CD8-positive, alpha-beta memory T cell (primary cell): Measurements from ENCODE around the gene NHSL1. TPM values are rescaled to one million over a fixed set of nuclear protein-coding genes. Genes with fewer than 3 reads are reported as not detected.

ENCODE experiments used
- CTCF ChIA-PET: fragments of 350-600 bp; sonication (Branson Sonifier 250); formaldehyde crosslinking; loops from one replicate; lab custom pipeline; 2021; ENCODE audit warnings: antibody characterized with exemption; lab: Charles Lee
- POLR2A ChIA-PET: fragments of 350-600 bp; sonication (Branson Sonifier 250); formaldehyde crosslinking; loops from one replicate; lab custom pipeline; 2021; ENCODE audit warnings: antibody characterized with exemption; lab: Charles Lee
- DNase-seq, 5 donors: peaks; one replicate each; pipeline versions ENCODE4 v3.0.0 to v3.0.0-alpha.2; 2020 to 2022; ENCODE audit warnings: mixed read lengths in 1 of 5
- H3K27ac ChIP-seq: one replicate; pipeline ENCODE4 v1.7.0; 2013; ENCODE audit warnings: low read depth, mild to moderate bottlenecking, low read length, moderate library complexity
- H3K27me3 ChIP-seq: 2 replicates; pipeline ENCODE4 v1.7.0; 2013; ENCODE audit warnings: low read length, mild to moderate bottlenecking; ENCODE audit not compliant: insufficient read depth, poor library complexity, severe bottlenecking
- H3K36me3 ChIP-seq: 2 replicates; pipeline ENCODE4 v1.7.0; 2013; ENCODE audit warnings: mild to moderate bottlenecking, low read length, moderate library complexity; ENCODE audit not compliant: insufficient read depth
- H3K4me1 ChIP-seq: 2 replicates; pipeline ENCODE4 v1.7.0; 2013; ENCODE audit warnings: mild to moderate bottlenecking, low read length, moderate library complexity; ENCODE audit not compliant: insufficient read depth
- H3K4me3 ChIP-seq: 2 replicates; pipeline ENCODE4 v1.7.0; 2013; ENCODE audit warnings: mild to moderate bottlenecking, low read length
- H3K9me3 ChIP-seq: 2 replicates; pipeline ENCODE4 v1.7.0; 2013; ENCODE audit warnings: mild to moderate bottlenecking, low read length
- H3K27ac Mint-ChIP-seq, 8 donors: one replicate each; pipeline ENCODE4 v1.8.0; 2020 to 2021; ENCODE audit warnings: mixed read lengths in 8 of 8, mild to moderate bottlenecking in 6 of 8, inconsistent platforms in 3 of 8, moderate library complexity in 3 of 8
- H3K27me3 Mint-ChIP-seq, 2 donors: one replicate each; pipeline ENCODE4 v1.8.0; 2020 to 2021; ENCODE audit warnings: mixed read lengths in 2 of 2, mild to moderate bottlenecking in 1 of 2, moderate library complexity in 1 of 2
- H3K36me3 Mint-ChIP-seq, 3 donors: one replicate each; pipeline ENCODE4 v1.8.0; 2020 to 2021; ENCODE audit warnings: mixed read lengths in 3 of 3, inconsistent platforms in 1 of 3, mild to moderate bottlenecking in 1 of 3
- H3K4me1 Mint-ChIP-seq, 3 donors: one replicate each; pipeline ENCODE4 v1.8.0; 2020 to 2021; ENCODE audit warnings: mixed read lengths in 3 of 3, inconsistent platforms in 1 of 3, mild to moderate bottlenecking in 1 of 3
- H3K4me3 Mint-ChIP-seq, 7 donors: one replicate each; pipeline ENCODE4 v1.8.0; 2020 to 2021; ENCODE audit warnings: mixed read lengths in 7 of 7, mild to moderate bottlenecking in 6 of 7, moderate library complexity in 4 of 7, inconsistent platforms in 2 of 7
- H3K9me3 Mint-ChIP-seq, 5 donors: one replicate each; pipeline ENCODE4 v1.8.0; 2020 to 2022; ENCODE audit warnings: mixed read lengths in 5 of 5, mild to moderate bottlenecking in 3 of 5, moderate library complexity in 2 of 5, inconsistent platforms in 1 of 5
- polyA plus RNA-seq: library from polyadenylated mRNA; unstranded; fragments of 300-500 nt; fragmentation: Illumina TruSeq; gene quantifications from one replicate; pipeline ENCODE4 v1.2.3, GENCODE V29; 2021
- total RNA-seq, 2 experiments: library from RNA; stranded (reverse); gene quantifications; one replicate each; pipeline ENCODE4 v1.2.3, GENCODE V29; 2021

NHSL1 gene
- total and polyA plus RNA-seq, 3 experiments from 2014 or later, result 0.71 to 0.72 TPM; not detected in 1

GRCh38 chr6:138465007-138465645 lies 34.2 kb downstream of the NHSL1 start:
- Histone ChIP-seq H3K36me3 (no peaks in the 10 kb centered on the region), H3K4me3 (no peak overlapping the region), H3K9me3 (no peaks in the 10 kb centered on the region), H3K27me3 (no peaks in the 10 kb centered on the region), H3K4me1 (no peaks in the 10 kb centered on the region), H3K27ac (no peak overlapping the region)
- peaks cover 0 to 14% of the 10 kb centered on the region in 2 donors for H3K27me3 Mint-ChIP-seq
- no peak overlapping the region for H3K4me3 Mint-ChIP-seq
- no peaks in the 10 kb centered on the region for H3K4me1 Mint-ChIP-seq
- no peak overlapping the region for H3K27ac Mint-ChIP-seq
- no peaks in the 10 kb centered on the region for H3K9me3 Mint-ChIP-seq
- POLR2A ChIA-PET, result no interaction called here
- CTCF ChIA-PET, result no interaction called here
- no peak for DNase-seq
- peaks cover 0 to 6% (median 0%) of the 10 kb centered on the region in 3 donors for H3K36me3 Mint-ChIP-seq

- POLR2A ChIA-PET, result no interaction called here
- H3K4me3 Mint-ChIP-seq, result no peak overlapping the region
- H3K27me3 Mint-ChIP-seq, result peaks cover 0 to 6% of the 10 kb centered on the region in 2 donors
- Histone ChIP-seq H3K9me3 (no peaks in the 10 kb centered on the region), H3K27ac (no peak overlapping the region), H3K4me1 (no peaks in the 10 kb centered on the region), H3K36me3 (no peaks in the 10 kb centered on the region), H3K27me3 (no peaks in the 10 kb centered on the region), H3K4me3 (no peak overlapping the region)
- CTCF ChIA-PET, result no interaction called here
- peaks cover 0 to 6% (median 0%) of the 10 kb centered on the region in 3 donors for H3K36me3 Mint-ChIP-seq
- no peaks in the 10 kb centered on the region for H3K9me3 Mint-ChIP-seq
- no peaks in the 10 kb centered on the region for H3K4me1 Mint-ChIP-seq
- no peak overlapping the region for H3K27ac Mint-ChIP-seq
- DNase-seq, result no peak
Measured at GRCh38 chr6:138464085-138464484, 35.2 kb downstream of the NHSL1 start.

GRCh38 chr6:138461647-138462046 lies 37.6 kb downstream of the NHSL1 start:
- Histone ChIP-seq H3K27me3 (no peaks in the 10 kb centered on the region), H3K27ac (no peak overlapping the region), H3K36me3 (no peaks in the 10 kb centered on the region), H3K4me3 (no peak overlapping the region), H3K9me3 (no peaks in the 10 kb centered on the region), H3K4me1 (peaks cover 9% of the 10 kb centered on the region)
- no peaks in the 10 kb centered on the region for H3K27me3 Mint-ChIP-seq
- peaks cover 0 to 9% (median 1%) of the 10 kb centered on the region in 3 donors for H3K4me1 Mint-ChIP-seq
- ChIA-PET CTCF (no interaction called here), POLR2A (no interaction called here)
- H3K36me3 Mint-ChIP-seq, result peaks cover 0 to 6% (median 0%) of the 10 kb centered on the region in 3 donors
- no peak overlapping the region for H3K27ac Mint-ChIP-seq
- no peak overlapping the region for H3K4me3 Mint-ChIP-seq
- DNase-seq, result no peak
- H3K9me3 Mint-ChIP-seq, result no peaks in the 10 kb centered on the region

- Mint-ChIP-seq H3K4me1 (peaks cover 20 to 30% (median 23%) of the 10 kb centered on the region in 3 donors), H3K27ac (peak overlapping the region; percentile 32 to 91 (median 82)), H3K36me3 (no peaks in the 10 kb centered on the region), H3K4me3 (peak overlapping the region; percentile 39 to 86 (median 63)), H3K27me3 (no peaks in the 10 kb centered on the region), H3K9me3 (no peaks in the 10 kb centered on the region)
- H3K9me3 ChIP-seq, result no peaks in the 10 kb centered on the region
- H3K27me3 ChIP-seq, result no peaks in the 10 kb centered on the region
- ChIA-PET CTCF (interaction anchor here (2.1 kb wide), 1 partner anchor 26 kb away, joined by 10 read pairs; no protein-coding TSS in a partner anchor), POLR2A (no interaction called here)
- peaks cover 21% of the 10 kb centered on the region for H3K4me1 ChIP-seq
- H3K27ac ChIP-seq, result no peak overlapping the region
- no peaks in the 10 kb centered on the region for H3K36me3 ChIP-seq
- H3K4me3 ChIP-seq, result no peak overlapping the region
- DNase-seq, result no peak
Measured at GRCh38 chr6:138456401-138456790, 42.9 kb downstream of the NHSL1 start.

- Histone ChIP-seq H3K4me1 (peaks cover 21% of the 10 kb centered on the region), H3K4me3 (peak overlapping the region; percentile 30), H3K9me3 (no peaks in the 10 kb centered on the region), H3K27me3 (no peaks in the 10 kb centered on the region), H3K27ac (no peak overlapping the region), H3K36me3 (no peaks in the 10 kb centered on the region)
- no peaks in the 10 kb centered on the region for H3K27me3 Mint-ChIP-seq
- ChIA-PET CTCF (interaction anchor here (0.8 to 2.1 kb wide), 4 partner anchors 26 to 347 kb away, joined by 3 to 10 read pairs (median 4); partner anchors contain the start of gene HEBP2), POLR2A (interaction anchor here (0.8 kb wide), 1 partner anchor 9 kb away, joined by 4 read pairs; no protein-coding TSS in a partner anchor)
- H3K36me3 Mint-ChIP-seq, result no peaks in the 10 kb centered on the region
- H3K4me3 Mint-ChIP-seq, result peak overlapping the region; percentile 39 to 86 (median 63)
- peak overlapping the region; percentile 46 to 91 (median 82) for H3K27ac Mint-ChIP-seq
- H3K4me1 Mint-ChIP-seq, result peaks cover 20 to 30% (median 23%) of the 10 kb centered on the region in 3 donors
- DNase-seq, result peak in 3 of 5 donors; percentile 42 to 70 (median 55)
- H3K9me3 Mint-ChIP-seq, result no peaks in the 10 kb centered on the region
Measured at GRCh38 chr6:138455746-138456400, 43.4 kb downstream of the NHSL1 start.

- Histone ChIP-seq H3K27me3 (no peaks in the 10 kb centered on the region), H3K36me3 (no peaks in the 10 kb centered on the region), H3K4me3 (no peak overlapping the region), H3K9me3 (no peaks in the 10 kb centered on the region), H3K4me1 (peaks cover 21% of the 10 kb centered on the region), H3K27ac (no peak overlapping the region)
- Mint-ChIP-seq H3K4me3 (peak overlapping the region; percentile 39 to 86 (median 63)), H3K36me3 (no peaks in the 10 kb centered on the region), H3K27ac (peak overlapping the region; percentile 37 to 91 (median 84)), H3K4me1 (peaks cover 20 to 30% (median 23%) of the 10 kb centered on the region in 3 donors), H3K27me3 (no peaks in the 10 kb centered on the region), H3K9me3 (no peaks in the 10 kb centered on the region)
- ChIA-PET CTCF (interaction anchor here (0.8 to 2.1 kb wide), 4 partner anchors 25 to 346 kb away, joined by 3 to 10 read pairs (median 4); partner anchors contain the start of gene HEBP2), POLR2A (interaction anchor here (0.8 kb wide), 1 partner anchor 9 kb away, joined by 4 read pairs; no protein-coding TSS in a partner anchor)
- peak in 4 of 5 donors; percentile 16 to 67 (median 58) for DNase-seq
Measured at GRCh38 chr6:138454981-138455706, 44.1 kb downstream of the NHSL1 start.

GRCh38 chr6:138451043-138451442 lies 48.3 kb downstream of the NHSL1 start:
- Histone ChIP-seq H3K9me3 (no peaks in the 10 kb centered on the region), H3K27me3 (no peaks in the 10 kb centered on the region), H3K4me1 (peaks cover 8% of the 10 kb centered on the region), H3K4me3 (no peak overlapping the region), H3K36me3 (no peaks in the 10 kb centered on the region), H3K27ac (no peak overlapping the region)
- Mint-ChIP-seq H3K9me3 (no peaks in the 10 kb centered on the region), H3K27me3 (peaks cover 4 to 8% of the 10 kb centered on the region in 2 donors), H3K27ac (no peak overlapping the region), H3K4me1 (peaks cover 14 to 16% (median 15%) of the 10 kb centered on the region in 3 donors), H3K4me3 (no peak overlapping the region), H3K36me3 (no peaks in the 10 kb centered on the region)
- no peak for DNase-seq
- CTCF ChIA-PET, result no interaction called here
- POLR2A ChIA-PET, result no interaction called here
